Measurements from ENCODE around the gene SLC5A12. TPM values are rescaled to one million over a fixed set of nuclear protein-coding genes. Genes with fewer than 3 reads are reported as not detected.

SLC5A12 gene
- total RNA-seq, 1 donor from 2014 or later = 3.6 TPM

DNA sequence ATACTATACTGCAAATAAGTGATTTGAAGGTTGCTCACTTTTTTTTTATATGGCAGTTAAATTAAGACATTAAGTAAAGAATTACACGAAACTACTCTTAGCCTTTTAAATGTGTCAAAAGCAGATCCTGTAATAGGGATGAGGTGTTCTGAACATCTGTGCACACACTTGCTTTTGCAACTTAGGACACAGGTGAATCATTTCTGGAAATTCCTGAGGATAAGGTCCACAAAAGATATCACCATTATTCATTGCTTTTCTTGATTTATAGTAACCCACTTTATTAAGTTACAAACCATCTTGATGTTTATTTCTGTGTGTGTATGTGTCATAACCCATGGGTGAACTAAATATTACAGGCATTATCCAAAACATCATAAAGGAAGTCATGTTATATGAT is 55.9 kb downstream of the SLC5A12 start:
- H3K4me3 Mint-ChIP-seq (ENCODE audit: low read depth) = no peak overlapping the region
- H3K36me3 Mint-ChIP-seq (ENCODE audit: insufficient read depth) = no peaks in the 10 kb centered on the region
- no peaks in the 10 kb centered on the region for H3K27me3 Mint-ChIP-seq
- no peaks in the 10 kb centered on the region for H3K4me1 Mint-ChIP-seq (ENCODE audit: low read depth)
- no peak overlapping the region for H3K27ac Mint-ChIP-seq
- no peaks in the 10 kb centered on the region for H3K9me3 Mint-ChIP-seq (ENCODE audit: low read depth)
- DNase-seq (ENCODE audit: low spot score, unreplicated experiment) = no peak
- TF ChIP-seq, protein P1, sequence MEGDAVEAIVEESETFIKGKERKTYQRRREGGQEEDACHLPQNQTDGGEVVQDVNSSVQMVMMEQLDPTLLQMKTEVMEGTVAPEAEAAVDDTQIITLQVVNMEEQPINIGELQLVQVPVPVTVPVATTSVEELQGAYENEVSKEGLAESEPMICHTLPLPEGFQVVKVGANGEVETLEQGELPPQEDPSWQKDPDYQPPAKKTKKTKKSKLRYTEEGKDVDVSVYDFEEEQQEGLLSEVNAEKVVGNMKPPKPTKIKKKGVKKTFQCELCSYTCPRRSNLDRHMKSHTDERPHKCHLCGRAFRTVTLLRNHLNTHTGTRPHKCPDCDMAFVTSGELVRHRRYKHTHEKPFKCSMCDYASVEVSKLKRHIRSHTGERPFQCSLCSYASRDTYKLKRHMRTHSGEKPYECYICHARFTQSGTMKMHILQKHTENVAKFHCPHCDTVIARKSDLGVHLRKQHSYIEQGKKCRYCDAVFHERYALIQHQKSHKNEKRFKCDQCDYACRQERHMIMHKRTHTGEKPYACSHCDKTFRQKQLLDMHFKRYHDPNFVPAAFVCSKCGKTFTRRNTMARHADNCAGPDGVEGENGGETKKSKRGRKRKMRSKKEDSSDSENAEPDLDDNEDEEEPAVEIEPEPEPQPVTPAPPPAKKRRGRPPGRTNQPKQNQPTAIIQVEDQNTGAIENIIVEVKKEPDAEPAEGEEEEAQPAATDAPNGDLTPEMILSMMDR (IDR thresholded peaks at IDR 0.05; ENCODE audit: unreplicated experiment) = no peak

DNA sequence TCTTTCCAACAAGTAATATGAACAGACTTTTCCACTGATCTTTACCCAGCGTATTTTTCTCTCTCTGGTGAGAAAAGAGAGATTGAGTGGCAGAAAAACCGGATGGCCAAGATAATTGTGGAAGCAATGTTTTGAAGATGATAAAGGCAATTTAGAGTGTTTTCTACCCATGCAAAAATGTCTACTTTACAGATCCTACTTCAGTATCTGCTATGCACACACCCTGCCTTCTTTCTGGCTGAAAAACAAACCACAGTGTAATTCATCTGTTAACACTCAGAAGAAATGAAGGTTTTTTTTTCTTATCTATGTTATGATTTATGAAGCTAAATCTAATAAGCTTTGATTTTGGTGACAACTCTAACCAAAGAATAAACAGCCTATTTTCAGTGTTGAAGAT is 56.8 kb downstream of the SLC5A12 start:
- no peak overlapping the region for H3K27ac Mint-ChIP-seq
- TF ChIP-seq, protein P1 (IDR thresholded peaks at IDR 0.05; ENCODE audit: unreplicated experiment) = no peak
- no peaks in the 10 kb centered on the region for H3K27me3 Mint-ChIP-seq
- H3K36me3 Mint-ChIP-seq (ENCODE audit: insufficient read depth) = no peaks in the 10 kb centered on the region
- H3K4me3 Mint-ChIP-seq (ENCODE audit: low read depth) = no peak overlapping the region
- H3K9me3 Mint-ChIP-seq (ENCODE audit: low read depth) = no peaks in the 10 kb centered on the region
- no peak for DNase-seq (ENCODE audit: low spot score, unreplicated experiment)
- H3K4me1 Mint-ChIP-seq (ENCODE audit: low read depth) = no peaks in the 10 kb centered on the region

DNA sequence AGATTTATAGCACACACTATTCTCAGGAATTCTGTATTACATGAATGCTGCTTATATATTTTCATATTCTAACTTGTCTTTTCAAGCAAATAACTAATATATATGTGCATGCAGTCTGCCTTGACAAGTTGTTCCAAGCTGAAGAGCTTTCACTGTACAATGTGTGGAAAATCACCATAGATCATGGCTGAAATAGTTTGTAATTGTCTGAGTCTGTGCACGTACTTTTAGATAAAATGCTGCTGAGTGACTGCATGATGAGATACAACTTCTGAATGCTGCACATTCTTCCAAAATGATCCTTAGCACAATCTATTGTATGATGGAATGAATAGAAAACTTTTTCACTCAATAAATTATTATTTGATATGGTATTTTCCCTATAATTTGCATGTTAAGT is 58.9 kb downstream of the SLC5A12 start:
- TF ChIP-seq, protein P1 (IDR thresholded peaks at IDR 0.05; ENCODE audit: unreplicated experiment) = no peak
- H3K4me1 Mint-ChIP-seq (ENCODE audit: low read depth) = no peaks in the 10 kb centered on the region
- no peak overlapping the region for H3K27ac Mint-ChIP-seq
- no peak overlapping the region for H3K4me3 Mint-ChIP-seq (ENCODE audit: low read depth)
- H3K36me3 Mint-ChIP-seq (ENCODE audit: insufficient read depth) = no peaks in the 10 kb centered on the region
- no peaks in the 10 kb centered on the region for H3K9me3 Mint-ChIP-seq (ENCODE audit: low read depth)
- no peaks in the 10 kb centered on the region for H3K27me3 Mint-ChIP-seq
- no peak for DNase-seq (ENCODE audit: low spot score, unreplicated experiment)

DNA sequence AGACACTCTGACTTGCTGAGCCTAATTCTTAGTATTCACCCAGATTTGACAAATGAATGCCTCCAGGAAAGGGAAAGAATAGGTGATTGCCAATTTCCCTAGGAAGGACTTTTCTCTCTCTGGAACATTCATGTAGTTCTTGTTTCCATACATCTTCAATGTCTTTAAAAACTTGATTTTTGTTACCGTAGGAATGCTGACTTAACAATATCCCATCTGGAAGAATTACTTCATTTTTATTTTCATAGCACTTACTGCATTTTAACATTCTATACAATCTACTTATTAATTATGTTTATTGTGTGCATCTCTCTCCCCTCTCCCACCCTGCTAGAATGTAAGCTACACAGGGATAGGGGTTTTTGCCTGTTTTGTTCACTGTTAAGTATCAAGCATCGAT is 66.6 kb downstream of the SLC5A12 start:
- no peaks in the 10 kb centered on the region for H3K9me3 Mint-ChIP-seq (ENCODE audit: low read depth)
- TF ChIP-seq, protein P1 (IDR thresholded peaks at IDR 0.05; ENCODE audit: unreplicated experiment) = no peak
- H3K36me3 Mint-ChIP-seq (ENCODE audit: insufficient read depth) = no peaks in the 10 kb centered on the region
- no peak overlapping the region for H3K4me3 Mint-ChIP-seq (ENCODE audit: low read depth)
- DNase-seq (ENCODE audit: low spot score, unreplicated experiment) = no peak
- H3K4me1 Mint-ChIP-seq (ENCODE audit: low read depth) = no peaks in the 10 kb centered on the region
- H3K27me3 Mint-ChIP-seq = peaks cover 3% of the 10 kb centered on the region
- H3K27ac Mint-ChIP-seq = no peak overlapping the region

DNA sequence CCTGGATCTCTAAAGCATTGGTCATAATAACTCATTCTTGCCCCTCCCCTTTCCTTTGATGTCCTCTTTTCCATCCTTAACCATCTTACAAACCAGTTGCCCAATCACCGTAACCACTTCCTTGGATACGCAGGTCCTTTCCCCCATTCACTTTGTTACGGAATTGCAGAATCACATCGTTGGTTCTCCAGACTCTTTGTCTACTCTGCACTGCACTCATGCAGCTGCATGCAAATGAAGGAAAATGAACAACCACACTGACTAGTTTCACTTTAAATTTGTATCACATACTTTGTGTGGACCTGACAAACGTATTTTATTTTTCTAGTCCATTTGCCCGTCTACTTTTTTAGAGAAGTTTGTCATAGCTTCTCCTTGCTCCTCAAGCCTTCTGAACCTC is 69.9 kb downstream of the SLC5A12 start:
- no peaks in the 10 kb centered on the region for H3K9me3 Mint-ChIP-seq (ENCODE audit: low read depth)
- H3K27ac Mint-ChIP-seq = no peak overlapping the region
- no peak overlapping the region for H3K4me3 Mint-ChIP-seq (ENCODE audit: low read depth)
- H3K36me3 Mint-ChIP-seq (ENCODE audit: insufficient read depth) = no peaks in the 10 kb centered on the region
- DNase-seq (ENCODE audit: low spot score, unreplicated experiment) = no peak
- TF ChIP-seq, protein P1 (IDR thresholded peaks at IDR 0.05; ENCODE audit: unreplicated experiment) = no peak
- no peaks in the 10 kb centered on the region for H3K4me1 Mint-ChIP-seq (ENCODE audit: low read depth)
- H3K27me3 Mint-ChIP-seq = peaks cover 9% of the 10 kb centered on the region
